Measurements from ENCODE around the gene HSPA12B. TPM values are rescaled to one million over a fixed set of nuclear protein-coding genes. Genes with fewer than 3 reads are reported as not detected.

HSPA12B gene
- total RNA-seq, 1 donor from 2014 or later, result 0.08 TPM

GRCh38 chr20:3757268-3757667 lies 24.8 kb downstream of the HSPA12B start:
- Histone ChIP-seq H3K36me3 (ENCODE audit: control insufficient read depth, insufficient read depth, low read length) (peaks cover 4% of the 10 kb centered on the region), H3K4me3 (ENCODE audit: low read depth, low read length) (no peak overlapping the region), H3K27me3 (ENCODE audit: control insufficient read depth, insufficient read depth, low read length) (peaks cover 2% of the 10 kb centered on the region)
- no peak for DNase-seq (ENCODE audit: low read depth)
- no peak for TF ChIP-seq CTCF (IDR thresholded peaks at IDR 0.05; ENCODE audit: insufficient read depth, low read length, poor library complexity, severe bottlenecking)

DNA sequence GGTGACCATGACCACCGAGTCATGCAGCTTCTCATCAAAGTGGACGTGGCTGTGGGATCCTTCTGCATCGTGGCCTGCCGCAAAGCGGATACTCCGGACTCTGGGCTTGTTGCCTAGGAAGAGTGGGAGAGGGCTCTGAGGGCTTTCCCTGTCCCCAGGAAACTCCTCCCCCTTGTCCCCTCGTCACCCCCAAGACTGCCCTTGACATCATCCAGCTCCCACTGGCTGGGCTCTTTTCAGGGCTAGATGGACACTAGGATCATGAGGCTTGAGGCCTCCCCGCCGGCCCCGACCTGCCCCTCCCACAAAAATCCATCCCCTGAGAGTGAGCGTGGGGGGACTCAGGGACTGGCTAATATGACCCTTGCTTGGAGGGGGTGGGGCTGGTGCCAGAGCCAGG lies 26.1 kb downstream of the HSPA12B start:
- H3K36me3 ChIP-seq (ENCODE audit: control insufficient read depth, insufficient read depth, low read length), result peaks cover 4% of the 10 kb centered on the region
- no peak for DNase-seq (ENCODE audit: low read depth)
- no peak for TF ChIP-seq CTCF (IDR thresholded peaks at IDR 0.05; ENCODE audit: insufficient read depth, low read length, poor library complexity, severe bottlenecking)
- no peaks in the 10 kb centered on the region for H3K27me3 ChIP-seq (ENCODE audit: control insufficient read depth, insufficient read depth, low read length)
- no peak overlapping the region for H3K4me3 ChIP-seq (ENCODE audit: low read depth, low read length)

- no peak for DNase-seq (ENCODE audit: low read depth)
- Histone ChIP-seq H3K27me3 (ENCODE audit: control insufficient read depth, insufficient read depth, low read length) (no peaks in the 10 kb centered on the region), H3K4me3 (ENCODE audit: low read depth, low read length) (no peak overlapping the region), H3K36me3 (ENCODE audit: control insufficient read depth, insufficient read depth, low read length) (peaks cover 4% of the 10 kb centered on the region)
- TF ChIP-seq CTCF (IDR thresholded peaks at IDR 0.05; ENCODE audit: insufficient read depth, low read length, poor library complexity, severe bottlenecking), result no peak
These were observed 26.9 kb downstream of the HSPA12B start for GRCh38 chr20:3759316-3759823.

DNA sequence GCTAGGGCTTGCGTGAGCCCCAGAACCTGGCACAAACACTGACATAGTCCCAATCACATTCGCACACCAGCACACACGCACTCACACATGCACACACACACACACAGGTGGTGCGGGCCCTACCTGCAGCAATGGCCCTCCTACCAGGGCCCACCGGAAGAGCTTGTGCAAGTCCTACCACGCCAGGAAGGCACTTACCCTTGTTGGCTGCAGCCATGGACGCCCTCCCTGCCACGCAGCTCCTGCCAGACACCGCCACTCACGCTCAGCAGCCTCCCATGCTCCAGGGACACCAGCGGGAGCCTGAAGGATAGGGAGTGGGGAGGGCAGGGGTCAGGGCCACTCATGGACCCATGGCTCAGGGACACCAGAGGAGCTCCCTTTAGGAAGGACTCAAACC lies 27.4 kb downstream of the HSPA12B start:
- Histone ChIP-seq H3K4me3 (ENCODE audit: low read depth, low read length) (no peak overlapping the region), H3K36me3 (ENCODE audit: control insufficient read depth, insufficient read depth, low read length) (peaks cover 4% of the 10 kb centered on the region), H3K27me3 (ENCODE audit: control insufficient read depth, insufficient read depth, low read length) (no peaks in the 10 kb centered on the region)
- no peak for TF ChIP-seq CTCF (IDR thresholded peaks at IDR 0.05; ENCODE audit: insufficient read depth, low read length, poor library complexity, severe bottlenecking)
- DNase-seq (ENCODE audit: low read depth), result no peak

DNA sequence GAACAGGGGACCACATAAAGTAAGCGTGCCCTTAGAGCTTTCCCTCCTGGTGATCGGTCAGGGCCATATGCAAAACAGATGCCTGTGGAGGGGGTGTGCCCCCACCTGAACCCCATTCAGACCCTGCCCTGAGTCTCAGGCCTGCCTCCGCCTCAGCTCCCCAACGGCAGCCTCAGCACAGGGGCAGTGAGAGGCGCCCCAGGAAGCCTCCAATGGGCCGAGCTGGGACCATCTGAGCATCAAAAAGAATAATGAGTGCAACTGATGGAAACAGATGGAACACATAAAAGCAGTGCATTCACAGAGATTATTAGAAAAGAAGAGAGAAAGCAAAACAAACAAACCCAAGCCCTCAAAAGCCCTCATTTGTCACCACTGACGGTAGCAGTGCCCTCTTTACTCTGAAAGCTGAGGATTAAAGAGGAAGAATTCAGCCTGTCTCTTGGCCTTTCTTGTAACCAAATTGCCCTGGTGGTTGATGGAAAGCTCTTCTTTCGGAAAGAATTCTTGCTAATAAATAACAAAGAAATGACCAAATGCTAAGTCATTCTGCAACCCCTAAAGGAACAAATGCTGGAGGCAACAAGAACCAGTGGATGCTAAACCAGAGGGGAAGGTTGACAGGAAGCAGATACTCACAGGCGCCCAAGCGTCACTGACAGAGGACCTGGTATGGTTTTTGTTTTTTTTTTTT lies 28.3 kb downstream of the HSPA12B start:
- H3K36me3 ChIP-seq (ENCODE audit: control insufficient read depth, insufficient read depth, low read length), result peaks cover 4% of the 10 kb centered on the region
- no peaks in the 10 kb centered on the region for H3K27me3 ChIP-seq (ENCODE audit: control insufficient read depth, insufficient read depth, low read length)
- no peak for TF ChIP-seq CTCF (IDR thresholded peaks at IDR 0.05; ENCODE audit: insufficient read depth, low read length, poor library complexity, severe bottlenecking)
- H3K4me3 ChIP-seq (ENCODE audit: low read depth, low read length), result no peak overlapping the region
- no peak for DNase-seq (ENCODE audit: low read depth)
